ENCODE data around the gene NDUFV2. TPM values are rescaled to one million over a fixed set of nuclear protein-coding genes. Genes with fewer than 3 reads are reported as not detected.

The NDUFV2 gene
- total RNA-seq, 3 donors from 2014 or later (not counting 1 experiment from before 2014, with no cell fraction given): 137 to 188 (median 154) TPM

DNA sequence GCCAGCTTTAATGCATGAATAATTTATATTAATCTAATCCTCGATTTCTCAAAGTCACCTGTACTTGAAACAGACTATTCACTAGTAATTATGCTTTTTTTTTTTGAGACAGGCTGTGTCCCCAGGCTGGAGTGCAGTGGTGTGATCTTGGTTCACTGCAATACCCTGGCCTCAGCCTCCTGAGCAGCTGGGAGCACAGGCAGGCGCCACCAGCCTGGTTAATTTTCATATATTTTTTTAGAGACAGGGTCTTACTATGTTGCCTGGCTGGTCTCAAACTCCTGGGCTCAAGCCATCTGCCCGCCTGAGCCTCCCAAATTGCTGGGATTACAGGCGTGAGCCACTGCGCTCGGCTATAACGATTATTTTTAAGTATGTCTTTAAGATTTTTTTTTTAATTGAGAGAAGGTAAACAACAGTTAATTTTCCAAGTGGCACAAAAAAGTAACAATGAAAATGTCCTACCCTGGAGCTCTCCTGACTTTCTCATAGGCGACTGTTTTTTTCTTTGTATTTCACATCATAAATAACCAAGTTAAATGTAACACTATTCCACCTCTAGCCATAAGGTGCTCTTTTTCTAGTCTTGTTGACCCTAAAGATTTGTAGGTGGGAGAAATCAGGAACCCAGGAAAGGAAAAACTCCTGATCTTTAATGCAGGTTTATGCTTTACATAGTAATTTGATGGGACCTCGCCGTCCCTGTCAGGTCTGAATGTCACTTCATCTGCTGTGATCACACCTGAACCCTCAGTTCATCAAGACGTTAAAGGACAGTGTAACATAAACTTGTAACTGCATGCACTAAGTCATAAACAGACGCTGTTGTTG is 32.8 kb downstream of the NDUFV2 start:
- no peak for DNase-seq
- Histone ChIP-seq H3K27me3 (ENCODE audit: control insufficient read depth, insufficient read depth, low read length) (no peaks in the 10 kb centered on the region), H3K4me1 (ENCODE audit: control insufficient read depth, insufficient read depth, low read length) (peaks cover 16% of the 10 kb centered on the region), H3K36me3 (ENCODE audit: control insufficient read depth, insufficient read depth, low read length) (peaks cover 24% of the 10 kb centered on the region), H3K9me3 (ENCODE audit: control insufficient read depth, insufficient read depth, low read length) (no peaks in the 10 kb centered on the region), H3K4me3 (ENCODE audit: low read length) (peak overlapping the region; percentile 61), H3K27ac (ENCODE audit: low read length) (peak overlapping the region; percentile 92)
- no peaks in the 10 kb centered on the region for H3K9me3 Mint-ChIP-seq
- intact Hi-C loops (cut with micrococcal nuclease): loop anchor here (5.0 kb wide), 1 partner anchor 342 kb away; the partner anchor contains the start of gene RALBP1
- peaks cover 35 to 47% of the 10 kb centered on the region in 2 donors for H3K4me1 Mint-ChIP-seq
- no peaks in the 10 kb centered on the region for H3K27me3 Mint-ChIP-seq (ENCODE audit: low read depth in 2 of 2)
- no peak for ATAC-seq
- H3K4me3 Mint-ChIP-seq: peak overlapping the region; percentile 97
- H3K36me3 Mint-ChIP-seq: no peaks in the 10 kb centered on the region
- TF ChIP-seq CTCF (IDR thresholded peaks at IDR 0.05): no peak
- WGBS (ENCODE audit: insufficient coverage): 65% methylated on average over 11 of the region's 12 CpGs
- H3K27ac Mint-ChIP-seq: peak overlapping the region; percentile 97 to 98

DNA sequence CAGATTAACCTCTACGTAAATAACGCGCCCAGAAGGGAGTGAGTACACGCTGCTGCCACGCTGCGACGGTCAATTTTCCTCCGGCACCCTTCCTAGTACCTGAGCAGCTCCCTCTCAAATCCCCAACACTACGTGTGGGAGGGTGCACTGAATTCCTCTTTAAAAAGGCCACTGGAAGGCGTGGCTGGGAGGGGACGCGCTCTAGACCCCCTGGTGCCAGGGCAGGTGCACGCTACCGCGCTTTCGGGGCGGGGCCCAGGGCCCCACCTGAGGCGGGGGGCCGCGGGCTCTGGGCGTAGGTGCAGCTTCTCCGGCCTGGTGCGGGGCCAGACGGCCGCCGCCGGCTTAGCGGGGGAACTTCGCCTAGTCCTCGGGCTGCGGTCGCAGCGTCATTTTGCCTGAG is 33.4 kb downstream of the NDUFV2 start:
- H3K27me3 Mint-ChIP-seq (ENCODE audit: low read depth in 2 of 2): no peaks in the 10 kb centered on the region

GRCh38 chr18:9136315-9137155 is 34.0 kb downstream of the NDUFV2 start, which contains the start of gene ANKRD12:
Gene ANKRD12, plus strand, starts transcription at chr18:9136781. Its CDS starts 45,652 bp downstream, at chr18:9182433.
- under 1% methylated on average over 95 of the region's 95 CpGs for WGBS (ENCODE audit: insufficient coverage)
- Histone ChIP-seq H3K36me3 (ENCODE audit: control insufficient read depth, insufficient read depth, low read length) (peaks cover 12% of the 10 kb centered on the region), H3K27ac (ENCODE audit: low read length) (peak within 1 kb of the TSS; percentile 96), H3K4me3 (ENCODE audit: low read length) (peak within 1 kb of the TSS; percentile 99), H3K4me1 (ENCODE audit: control insufficient read depth, insufficient read depth, low read length) (peaks cover 16% of the 10 kb centered on the region), H3K9me3 (ENCODE audit: control insufficient read depth, insufficient read depth, low read length) (no peaks in the 10 kb centered on the region), H3K27me3 (ENCODE audit: control insufficient read depth, insufficient read depth, low read length) (no peaks in the 10 kb centered on the region)
- intact Hi-C loops (cut with micrococcal nuclease): loop anchor here (1.0 to 5.0 kb wide), 4 partner anchors 18 to 341 kb away; partner anchors contain the start of genes RALBP1 and TWSG1
- Mint-ChIP-seq H3K36me3 (no peaks in the 10 kb centered on the region), H3K27ac (peak within 1 kb of the TSS; percentile 97 to 98), H3K9me3 (no peaks in the 10 kb centered on the region), H3K27me3 (ENCODE audit: low read depth in 2 of 2) (no peaks in the 10 kb centered on the region), H3K4me3 (peak within 1 kb of the TSS; percentile 97), H3K4me1 (peaks cover 47 to 58% of the 10 kb centered on the region in 2 donors)
- TF ChIP-seq CTCF (IDR thresholded peaks at IDR 0.05): no peak
- ATAC-seq (peak; percentile 78 to 95 (median 82)), DNase-seq (peak; percentile 99)

More for the DNA sequence above, 33.4 kb downstream of the NDUFV2 start:
- Histone ChIP-seq H3K36me3 (ENCODE audit: control insufficient read depth, insufficient read depth, low read length) (peaks cover 17% of the 10 kb centered on the region), H3K27me3 (ENCODE audit: control insufficient read depth, insufficient read depth, low read length) (no peaks in the 10 kb centered on the region), H3K4me1 (ENCODE audit: control insufficient read depth, insufficient read depth, low read length) (peaks cover 16% of the 10 kb centered on the region), H3K4me3 (ENCODE audit: low read length) (peak overlapping the region; percentile 61), H3K9me3 (ENCODE audit: control insufficient read depth, insufficient read depth, low read length) (no peaks in the 10 kb centered on the region), H3K27ac (ENCODE audit: low read length) (peak overlapping the region; percentile 92)
- no peak for DNase-seq
- intact Hi-C loops (cut with micrococcal nuclease): loop anchor here (1.0 to 5.0 kb wide), 4 partner anchors 18 to 341 kb away; partner anchors contain the start of genes RALBP1 and TWSG1
- TF ChIP-seq CTCF (IDR thresholded peaks at IDR 0.05): no peak
- Mint-ChIP-seq H3K4me3 (peak overlapping the region; percentile 97), H3K36me3 (no peaks in the 10 kb centered on the region), H3K9me3 (no peaks in the 10 kb centered on the region), H3K27ac (peak overlapping the region; percentile 97 to 98), H3K4me1 (peaks cover 41 to 53% of the 10 kb centered on the region in 2 donors)
- WGBS (ENCODE audit: insufficient coverage): under 1% methylated on average over 33 of the region's 33 CpGs
- peak; percentile 14 to 18 (median 14) for ATAC-seq

Data from natural killer cell (primary cell).